Fibroblast of peridontal ligament (primary cell): ENCODE results near the gene A3GALT2.

Experiments used
- DNase-seq: peaks from one replicate; pipeline ENCODE4 v3.0.0-alpha.2; 2010; ENCODE audit errors: extremely low read depth

A3GALT2 gene

GRCh38 chr1:33272509-33272908 lies 48.4 kb downstream of the A3GALT2 start:
- no peak for DNase-seq

- no peak for DNase-seq
Observed at GRCh38 chr1:33271666-33272505, 49.0 kb downstream of the A3GALT2 start.

GRCh38 chr1:33270808-33271465 lies 50.0 kb downstream of the A3GALT2 start:
- DNase-seq: no peak

- DNase-seq: no peak
Observed at GRCh38 chr1:33270379-33270778, 50.5 kb downstream of the A3GALT2 start.

GRCh38 chr1:33269621-33270020 lies 51.3 kb downstream of the A3GALT2 start:
- no peak for DNase-seq

- peak; percentile 31 for DNase-seq
Observed at GRCh38 chr1:33268927-33269610, 51.8 kb downstream of the A3GALT2 start.

- no peak for DNase-seq
Observed at GRCh38 chr1:33268457-33268856, 52.4 kb downstream of the A3GALT2 start.

- no peak for DNase-seq
Observed at GRCh38 chr1:33267468-33268205, 53.3 kb downstream of the A3GALT2 start.

GRCh38 chr1:33266766-33267165 lies 54.1 kb downstream of the A3GALT2 start:
- no peak for DNase-seq

GRCh38 chr1:33265780-33266605 lies 54.9 kb downstream of the A3GALT2 start:
- DNase-seq: no peak

GRCh38 chr1:33263890-33264504 lies 56.9 kb downstream of the A3GALT2 start:
- DNase-seq: no peak

- DNase-seq: peak; percentile 5
Observed at GRCh38 chr1:33261344-33261743, 59.6 kb downstream of the A3GALT2 start.

GRCh38 chr1:33260439-33260838 lies 60.5 kb downstream of the A3GALT2 start:
- DNase-seq: no peak

- DNase-seq: no peak
Observed at GRCh38 chr1:33259879-33260278, 61.0 kb downstream of the A3GALT2 start.

- no peak for DNase-seq
Observed at GRCh38 chr1:33258788-33259274, 62.1 kb downstream of the A3GALT2 start.

GRCh38 chr1:33257772-33258712 lies 62.9 kb downstream of the A3GALT2 start:
- DNase-seq: peak; percentile 8

- DNase-seq: peak; percentile 17
Observed at GRCh38 chr1:33257207-33257771, 63.6 kb downstream of the A3GALT2 start.
